Activated T-cell treated with anti-CD3 and anti-CD28 coated beads, Interleukin-2, amount 50 U/mL, for 72 hours (primary cell): ENCODE measurements around the gene MYO7B. TPM values are rescaled to one million over a fixed set of nuclear protein-coding genes. Genes with fewer than 3 reads are reported as not detected.

ENCODE experiments used
- ATAC-seq, 2 donors: fragments of 150-1000 bp; cut with Tn5 transposase; replicated peaks in 1 of 2; 2 replicates each; pipeline ENCODE4 v1.10.0; 2021; ENCODE audit warnings: moderate library complexity in 2 of 2, mild to moderate bottlenecking in 1 of 2
- DNase-seq, 2 donors: peaks; one replicate each; pipeline ENCODE4 v3.0.0; 2021 to 2022; ENCODE audit warnings: mixed read lengths in 1 of 2
- H3K27ac Mint-ChIP-seq: one replicate; pipeline ENCODE4 v1.8.0; 2022; ENCODE audit warnings: mild to moderate bottlenecking, moderate library complexity, mixed read lengths
- H3K27me3 Mint-ChIP-seq: one replicate; pipeline ENCODE4 v1.8.0; 2022; ENCODE audit warnings: low read depth, mixed read lengths
- H3K36me3 Mint-ChIP-seq, 2 donors: one replicate each; pipeline ENCODE4 v1.8.0; 2022; ENCODE audit warnings: mixed read lengths in 2 of 2, mild to moderate bottlenecking in 1 of 2; ENCODE audit not compliant: insufficient read depth in 2 of 2
- H3K4me1 Mint-ChIP-seq: one replicate; pipeline ENCODE4 v1.8.0; 2022; ENCODE audit warnings: low read depth, mixed read lengths
- H3K4me3 Mint-ChIP-seq, 2 donors: one replicate each; pipeline ENCODE4 v1.8.0; 2022; ENCODE audit warnings: mild to moderate bottlenecking in 2 of 2, mixed read lengths in 2 of 2, moderate library complexity in 2 of 2
- H3K9me3 Mint-ChIP-seq, 2 donors: one replicate each; pipeline ENCODE4 v1.8.0; 2022; ENCODE audit warnings: mixed read lengths in 2 of 2
- total RNA-seq, 2 donors: library from RNA; stranded (reverse); gene quantifications; one replicate each; pipeline ENCODE4 v1.2.3, GENCODE V29; 2022

MYO7B gene
- total RNA-seq, 2 donors from 2014 or later, result 0.50 to 0.79 TPM

- no peak for ATAC-seq
These were observed 116.6 kb downstream of the MYO7B start for GRCh38 chr2:127651971-127652550.

GRCh38 chr2:127652786-127653357 is 117.4 kb downstream of the MYO7B start:
- no peak for DNase-seq

More at GRCh38 chr2:127651971-127652550, 116.6 kb downstream of the MYO7B start:
- H3K4me1 Mint-ChIP-seq, result peaks cover 15% of the 10 kb centered on the region
- no peak for DNase-seq
- no peaks in the 10 kb centered on the region for H3K27me3 Mint-ChIP-seq
- H3K9me3 Mint-ChIP-seq, result no peaks in the 10 kb centered on the region
- no peak overlapping the region for H3K4me3 Mint-ChIP-seq
- no peaks in the 10 kb centered on the region for H3K36me3 Mint-ChIP-seq
- no peak overlapping the region for H3K27ac Mint-ChIP-seq

GRCh38 chr2:127653421-127654083 is 118.1 kb downstream of the MYO7B start:
- H3K36me3 Mint-ChIP-seq, result no peaks in the 10 kb centered on the region
- no peak overlapping the region for H3K27ac Mint-ChIP-seq
- no peaks in the 10 kb centered on the region for H3K9me3 Mint-ChIP-seq
- no peaks in the 10 kb centered on the region for H3K27me3 Mint-ChIP-seq
- ATAC-seq, result no peak
- DNase-seq, result no peak
- H3K4me3 Mint-ChIP-seq, result no peak overlapping the region
- H3K4me1 Mint-ChIP-seq, result peaks cover 13% of the 10 kb centered on the region

More at GRCh38 chr2:127652786-127653357, 117.4 kb downstream of the MYO7B start:
- H3K36me3 Mint-ChIP-seq, result no peaks in the 10 kb centered on the region
- no peaks in the 10 kb centered on the region for H3K27me3 Mint-ChIP-seq
- no peak overlapping the region for H3K4me3 Mint-ChIP-seq
- no peak for ATAC-seq
- no peak overlapping the region for H3K27ac Mint-ChIP-seq
- no peaks in the 10 kb centered on the region for H3K9me3 Mint-ChIP-seq
- H3K4me1 Mint-ChIP-seq, result peaks cover 15% of the 10 kb centered on the region

GRCh38 chr2:127654084-127654837 is 118.8 kb downstream of the MYO7B start:
- Mint-ChIP-seq H3K4me1 (peaks cover 6% of the 10 kb centered on the region), H3K27ac (no peak overlapping the region), H3K4me3 (no peak overlapping the region), H3K36me3 (no peaks in the 10 kb centered on the region), H3K27me3 (no peaks in the 10 kb centered on the region), H3K9me3 (no peaks in the 10 kb centered on the region)
- ATAC-seq (no peak), DNase-seq (no peak)

GRCh38 chr2:127654838-127655175 is 119.3 kb downstream of the MYO7B start:
- Mint-ChIP-seq H3K9me3 (no peaks in the 10 kb centered on the region), H3K4me3 (no peak overlapping the region), H3K27ac (no peak overlapping the region), H3K4me1 (peaks cover 2% of the 10 kb centered on the region), H3K27me3 (no peaks in the 10 kb centered on the region), H3K36me3 (no peaks in the 10 kb centered on the region)
- DNase-seq (no peak), ATAC-seq (no peak)

- no peak for ATAC-seq
- Mint-ChIP-seq H3K36me3 (no peaks in the 10 kb centered on the region), H3K27me3 (no peaks in the 10 kb centered on the region), H3K27ac (no peak overlapping the region), H3K4me3 (no peak overlapping the region), H3K4me1 (no peaks in the 10 kb centered on the region), H3K9me3 (no peaks in the 10 kb centered on the region)
- no peak for DNase-seq
These were observed 120.0 kb downstream of the MYO7B start for GRCh38 chr2:127655209-127656073.

GRCh38 chr2:127656569-127657231 is 121.2 kb downstream of the MYO7B start:
- Mint-ChIP-seq H3K4me3 (no peak overlapping the region), H3K27me3 (no peaks in the 10 kb centered on the region), H3K4me1 (no peaks in the 10 kb centered on the region), H3K27ac (no peak overlapping the region), H3K36me3 (no peaks in the 10 kb centered on the region), H3K9me3 (no peaks in the 10 kb centered on the region)
- no peak for ATAC-seq
- DNase-seq, result no peak

GRCh38 chr2:127657232-127657595 is 121.7 kb downstream of the MYO7B start:
- Mint-ChIP-seq H3K9me3 (no peaks in the 10 kb centered on the region), H3K27ac (no peak overlapping the region), H3K27me3 (no peaks in the 10 kb centered on the region), H3K4me1 (no peaks in the 10 kb centered on the region), H3K36me3 (no peaks in the 10 kb centered on the region), H3K4me3 (no peak overlapping the region)
- ATAC-seq (no peak), DNase-seq (no peak)

GRCh38 chr2:127658146-127658545 is 122.7 kb downstream of the MYO7B start:
- Mint-ChIP-seq H3K4me3 (no peak overlapping the region), H3K9me3 (no peaks in the 10 kb centered on the region), H3K27ac (no peak overlapping the region), H3K36me3 (no peaks in the 10 kb centered on the region), H3K4me1 (no peaks in the 10 kb centered on the region), H3K27me3 (peaks cover 3% of the 10 kb centered on the region)
- DNase-seq (no peak), ATAC-seq (no peak)

- no peak for ATAC-seq
- Mint-ChIP-seq H3K4me3 (no peak overlapping the region), H3K36me3 (no peaks in the 10 kb centered on the region), H3K27ac (no peak overlapping the region), H3K27me3 (peaks cover 10% of the 10 kb centered on the region), H3K4me1 (peaks cover 3% of the 10 kb centered on the region), H3K9me3 (no peaks in the 10 kb centered on the region)
- no peak for DNase-seq
These were observed 123.3 kb downstream of the MYO7B start for GRCh38 chr2:127658641-127659407.

GRCh38 chr2:127659408-127660290 is 124.2 kb downstream of the MYO7B start:
- H3K4me1 Mint-ChIP-seq, result peaks cover 3% of the 10 kb centered on the region
- H3K36me3 Mint-ChIP-seq, result no peaks in the 10 kb centered on the region
- ATAC-seq (no peak), DNase-seq (no peak)
- H3K27ac Mint-ChIP-seq, result no peak overlapping the region
- H3K9me3 Mint-ChIP-seq, result no peaks in the 10 kb centered on the region
- peaks cover 14% of the 10 kb centered on the region for H3K27me3 Mint-ChIP-seq
- no peak overlapping the region for H3K4me3 Mint-ChIP-seq
